ENCODE results near the gene CHST1. TPM values are rescaled to one million over a fixed set of nuclear protein-coding genes. Genes with fewer than 3 reads are reported as not detected.

The CHST1 gene
- total and polyA plus RNA-seq, 2 donors (not counting 3 experiments of a cell fraction or from before 2014, with no cell fraction given) = 12.6 to 40.5 TPM

DNA sequence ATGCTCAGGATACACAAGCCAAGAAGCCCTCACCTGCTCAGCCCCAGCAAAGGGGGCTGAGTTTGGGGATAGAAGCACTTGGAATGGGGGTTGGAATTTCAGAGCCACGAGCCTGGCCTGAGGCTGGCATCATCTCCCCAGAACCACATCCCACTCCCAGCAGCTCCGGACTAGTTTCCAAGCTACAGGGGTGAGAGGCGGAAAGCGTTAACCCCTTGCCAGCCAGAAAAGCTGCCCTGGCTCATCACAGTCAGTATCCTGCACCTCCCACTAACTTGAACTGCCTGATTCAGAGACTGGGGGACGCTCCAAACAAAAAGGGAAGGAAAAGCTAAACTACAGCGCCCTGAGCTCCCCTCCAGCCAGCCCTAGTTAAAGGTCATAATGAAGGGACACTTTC is 19.0 kb upstream of the CHST1 start:
- H3K4me3 ChIP-seq (replicated peaks in 1 of 3; ENCODE audit: insufficient read depth in 1 of 3, low read depth in 1 of 3, low read length in 3 of 3) = no peak overlapping the region
- no peak overlapping the region for H3K4me2 ChIP-seq (ENCODE audit: insufficient read depth, low read length)
- dilution Hi-C loops (cut with MboI; ENCODE audit: extremely low pct_ligation_motif_present, low sequenced_read_pairs) (no loop called here), intact Hi-C loops (cut with micrococcal nuclease) (no loop called here)
- FAIRE-seq = no peak
- H2AFZ ChIP-seq (ENCODE audit: low read depth, low read length) = no peak overlapping the region
- no TSS peak for BruUV-seq (replicated peaks)
- no peak overlapping the region for H3K27ac ChIP-seq (ENCODE audit: insufficient read depth, low read depth, low read length)
- TF ChIP-seq POLR2AphosphoS5 (IDR thresholded peaks at IDR 0.05; ENCODE audit: insufficient read depth, low read depth, low read length) (no peak), EZH2 (IDR thresholded peaks at IDR 0.05; ENCODE audit: borderline replicate concordance, low read depth, low read length, severe bottlenecking) (no peak), POLR2A (IDR thresholded peaks at IDR 0.05; ENCODE audit: low read depth, low read length) (no peak), FOS (IDR thresholded peaks at IDR 0.05; ENCODE audit: borderline replicate concordance, insufficient read depth, low read length) (no peak), GATA2 (IDR thresholded peaks at IDR 0.05; ENCODE audit: insufficient read depth, insufficient read length, low read depth, low read length) (no peak), JUN (IDR thresholded peaks at IDR 0.05; ENCODE audit: borderline replicate concordance, insufficient read depth, insufficient read length, low read depth) (no peak), MYC (IDR thresholded peaks at IDR 0.05; ENCODE audit: low read depth, low read length) (no peak)
- TF ChIP-seq, protein P1, sequence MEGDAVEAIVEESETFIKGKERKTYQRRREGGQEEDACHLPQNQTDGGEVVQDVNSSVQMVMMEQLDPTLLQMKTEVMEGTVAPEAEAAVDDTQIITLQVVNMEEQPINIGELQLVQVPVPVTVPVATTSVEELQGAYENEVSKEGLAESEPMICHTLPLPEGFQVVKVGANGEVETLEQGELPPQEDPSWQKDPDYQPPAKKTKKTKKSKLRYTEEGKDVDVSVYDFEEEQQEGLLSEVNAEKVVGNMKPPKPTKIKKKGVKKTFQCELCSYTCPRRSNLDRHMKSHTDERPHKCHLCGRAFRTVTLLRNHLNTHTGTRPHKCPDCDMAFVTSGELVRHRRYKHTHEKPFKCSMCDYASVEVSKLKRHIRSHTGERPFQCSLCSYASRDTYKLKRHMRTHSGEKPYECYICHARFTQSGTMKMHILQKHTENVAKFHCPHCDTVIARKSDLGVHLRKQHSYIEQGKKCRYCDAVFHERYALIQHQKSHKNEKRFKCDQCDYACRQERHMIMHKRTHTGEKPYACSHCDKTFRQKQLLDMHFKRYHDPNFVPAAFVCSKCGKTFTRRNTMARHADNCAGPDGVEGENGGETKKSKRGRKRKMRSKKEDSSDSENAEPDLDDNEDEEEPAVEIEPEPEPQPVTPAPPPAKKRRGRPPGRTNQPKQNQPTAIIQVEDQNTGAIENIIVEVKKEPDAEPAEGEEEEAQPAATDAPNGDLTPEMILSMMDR (IDR thresholded peaks at IDR 0.05; ENCODE audit: extremely low read depth in 1 of 2, insufficient read depth in 1 of 2, low read depth in 1 of 2, low read length in 2 of 2) = no peak
- TF ChIP-seq, protein P2, sequence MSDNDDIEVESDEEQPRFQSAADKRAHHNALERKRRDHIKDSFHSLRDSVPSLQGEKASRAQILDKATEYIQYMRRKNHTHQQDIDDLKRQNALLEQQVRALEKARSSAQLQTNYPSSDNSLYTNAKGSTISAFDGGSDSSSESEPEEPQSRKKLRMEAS (IDR thresholded peaks at IDR 0.05; ENCODE audit: insufficient read depth, insufficient read length) = no peak
- no peaks in the 10 kb centered on the region for H3K9me1 ChIP-seq (replicated peaks; ENCODE audit: control insufficient read depth, extremely low read depth, insufficient read depth, low read length)
- H4K20me1 ChIP-seq (replicated peaks; ENCODE audit: control insufficient read depth, extremely low read depth, insufficient read depth, low read length) = no peaks in the 10 kb centered on the region
- H3K4me1 ChIP-seq (ENCODE audit: control insufficient read depth, extremely low read depth, insufficient read depth, low read length) = no peaks in the 10 kb centered on the region
- no peak for DNase-seq (ENCODE audit: low read depth, low spot score)
- POLR2A ChIA-PET = no interaction called here
- H3K36me3 ChIP-seq (ENCODE audit: control insufficient read depth in 2 of 2, extremely low read depth in 1 of 2, insufficient read depth in 2 of 2, low read length in 2 of 2) = no peaks in the 10 kb centered on the region
- no peaks in the 10 kb centered on the region for H3K9me3 ChIP-seq (replicated peaks; ENCODE audit: control insufficient read depth, insufficient read depth, low read length)
- peaks cover 9 to 21% of the 10 kb centered on the region in 2 experiments for H3K27me3 ChIP-seq (ENCODE audit: control insufficient read depth in 2 of 2, insufficient read depth in 2 of 2, low read length in 2 of 2)
- H3K79me2 ChIP-seq (ENCODE audit: control insufficient read depth, insufficient read depth, low read length) = no peaks in the 10 kb centered on the region
- CTCF ChIA-PET = no interaction called here
- no peak overlapping the region for H3K9ac ChIP-seq (replicated peaks; ENCODE audit: extremely low read depth, insufficient read depth, low read length)

Measured in endothelial cell of umbilical vein (primary cell).